ENCODE results near the gene LPXN.

The LPXN gene

DNA sequence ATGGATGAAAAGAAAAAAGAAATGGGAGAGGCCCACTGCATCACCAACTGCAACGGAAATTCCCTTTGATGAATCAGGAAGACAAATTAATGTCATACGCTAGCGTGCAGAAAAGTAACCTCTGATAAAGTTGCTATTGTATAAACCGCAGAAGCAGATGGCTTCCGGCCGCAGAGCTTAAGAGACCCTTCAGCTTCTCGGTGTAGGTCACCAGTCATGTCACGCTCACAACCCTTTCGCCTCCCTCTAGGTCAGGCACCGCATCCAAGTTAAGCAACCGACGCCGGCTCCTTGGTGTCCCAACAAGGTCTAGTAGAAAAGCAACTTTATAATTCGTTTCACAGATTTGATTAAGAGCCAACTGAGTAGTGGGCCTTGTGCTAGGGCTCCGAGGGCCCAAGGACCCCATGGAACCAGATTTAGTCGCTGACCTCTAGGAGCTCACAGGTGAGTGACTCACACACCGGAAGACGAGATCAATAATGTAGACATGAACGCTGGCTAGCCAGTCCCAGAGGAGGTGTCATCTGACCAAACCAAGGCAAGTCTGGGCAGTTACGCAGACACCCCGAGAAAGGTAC lies 2.0 kb upstream of the LPXN start:
- WGBS: under 1% methylated on average over 21 of the region's 21 CpGs
- H2BK12ac ChIP-seq (ENCODE audit: low read length in 2 of 2): peak overlapping the region; percentile 3 to 86
- DNase-seq: peak; percentile 99
- peaks cover 2% of the 10 kb centered on the region for H3K79me1 ChIP-seq (replicated peaks; ENCODE audit: low read length, poor library complexity, severe bottlenecking)
- peaks cover 10% of the 10 kb centered on the region for H3K4me1 ChIP-seq (ENCODE audit: control insufficient read depth, insufficient read depth, low read depth, low read length)
- H4K91ac ChIP-seq (ENCODE audit: low read length): peak overlapping the region; percentile 91
- no peaks in the 10 kb centered on the region for H3K27me3 ChIP-seq (ENCODE audit: control insufficient read depth in 1 of 2, insufficient read depth in 1 of 2, low read length in 2 of 2)
- peak overlapping the region; percentile 99 for H3K9ac ChIP-seq (ENCODE audit: low read length)
- peak overlapping the region; percentile 88 for H2BK5ac ChIP-seq (ENCODE audit: low read depth, low read length, poor library complexity, severe bottlenecking)
- peak overlapping the region; percentile 61 for H2AK5ac ChIP-seq (ENCODE audit: low read length, severe bottlenecking)
- peak overlapping the region; percentile 64 for H3K4me2 ChIP-seq (ENCODE audit: low read length, poor library complexity, severe bottlenecking)
- H3K18ac ChIP-seq (ENCODE audit: low read depth in 1 of 2, low read length in 2 of 2): peak overlapping the region; percentile 93 to 95
- no peak overlapping the region for H2AFZ ChIP-seq (ENCODE audit: low read depth, low read length)
- H3K9me3 ChIP-seq (ENCODE audit: control insufficient read depth, low read length): no peaks in the 10 kb centered on the region
- H3K36me3 ChIP-seq (ENCODE audit: control insufficient read depth in 1 of 2, insufficient read depth in 2 of 2, low read depth in 1 of 2, low read length in 2 of 2): peaks cover 0 to 6% of the 10 kb centered on the region in 2 experiments
- H3K4me3 ChIP-seq (ENCODE audit: insufficient read depth in 1 of 2, low read depth in 1 of 2, low read length in 2 of 2): peak overlapping the region; percentile 66 to 85
- H3K14ac ChIP-seq (ENCODE audit: low read length in 2 of 2): no peak overlapping the region
- peak overlapping the region; percentile 67 for H2BK120ac ChIP-seq (ENCODE audit: low read depth, low read length)
- H3K27ac ChIP-seq (ENCODE audit: low read length, poor library complexity, severe bottlenecking): peak overlapping the region; percentile 100
- peak overlapping the region; percentile 70 to 96 for H3K4ac ChIP-seq (ENCODE audit: low read depth in 1 of 2, low read length in 2 of 2)
- peak overlapping the region in 1 of 2 experiments; percentile 90 for H3K23ac ChIP-seq (ENCODE audit: low read length in 2 of 2)
- peak overlapping the region; percentile 96 for H4K8ac ChIP-seq (ENCODE audit: low read length)
- H2BK15ac ChIP-seq (ENCODE audit: low read depth, poor library complexity, severe bottlenecking): peak overlapping the region; percentile 78

DNA sequence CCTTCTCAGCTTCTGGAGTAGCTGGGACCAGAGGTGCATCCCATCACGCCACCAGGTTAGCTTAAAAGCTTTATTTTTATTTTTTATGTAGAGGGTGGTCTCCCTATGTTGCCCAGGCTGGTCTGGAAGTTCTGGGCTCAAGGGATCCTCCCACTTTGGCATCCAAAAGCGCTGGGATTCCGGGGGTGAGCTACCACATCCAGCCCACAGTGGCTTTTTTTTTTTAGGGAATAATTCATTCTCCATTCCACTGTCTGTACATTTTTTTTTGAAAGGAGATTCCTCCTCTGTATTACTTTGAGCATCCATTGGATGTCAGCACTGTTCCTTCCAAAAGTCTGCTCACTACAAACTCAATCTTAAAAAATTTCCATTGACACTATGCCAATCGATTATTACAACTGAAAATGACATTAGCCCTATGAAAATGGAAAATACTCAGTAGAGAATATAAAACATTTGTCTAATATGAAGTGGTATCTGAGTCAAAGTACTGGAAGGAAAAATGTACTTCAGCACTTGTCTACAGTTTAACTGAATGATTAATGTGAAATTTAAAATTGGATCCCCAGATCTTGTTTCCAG lies 1.3 kb upstream of the LPXN start:
- peak overlapping the region; percentile 83 for H2AK5ac ChIP-seq (ENCODE audit: low read length, severe bottlenecking)

DNA sequence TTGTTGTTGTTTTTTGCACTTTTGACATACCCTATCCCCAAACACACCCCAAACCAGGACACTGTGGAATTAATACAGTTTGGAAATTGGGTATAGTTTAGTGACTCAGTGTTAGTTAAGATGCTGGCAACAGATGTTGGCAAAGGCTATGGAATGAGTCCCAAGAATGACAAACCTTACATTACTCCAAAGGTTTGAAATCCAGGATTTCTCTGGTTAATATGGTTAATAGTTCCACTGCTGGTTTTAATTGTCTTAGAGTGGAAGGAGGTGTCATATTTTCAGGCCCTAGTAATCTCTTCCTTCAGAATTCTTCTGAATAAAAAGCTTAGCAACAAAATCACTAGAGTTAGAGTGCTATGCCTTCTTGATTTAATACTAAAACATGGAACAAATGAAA lies 775 bp downstream of the LPXN start:
- Histone ChIP-seq H3K4me2 (ENCODE audit: low read length, poor library complexity, severe bottlenecking) (no peak overlapping the region), H3K79me1 (replicated peaks; ENCODE audit: low read length, poor library complexity, severe bottlenecking) (peaks cover 8% of the 10 kb centered on the region), H2AFZ (ENCODE audit: low read depth, low read length) (no peak overlapping the region), H2AK5ac (ENCODE audit: low read length, severe bottlenecking) (no peak overlapping the region), H3K4ac (ENCODE audit: low read depth in 1 of 2, low read length in 2 of 2) (no peak overlapping the region), H2BK5ac (ENCODE audit: low read depth, low read length, poor library complexity, severe bottlenecking) (no peak overlapping the region), H3K4me3 (ENCODE audit: insufficient read depth in 1 of 2, low read depth in 1 of 2, low read length in 2 of 2) (peak overlapping the region in 1 of 2 experiments; percentile 85), H4K91ac (ENCODE audit: low read length) (no peak overlapping the region), H3K14ac (ENCODE audit: low read length in 2 of 2) (no peak overlapping the region), H3K27ac (ENCODE audit: low read length, poor library complexity, severe bottlenecking) (peak overlapping the region; percentile 72), H2BK120ac (ENCODE audit: low read depth, low read length) (no peak overlapping the region), H3K9me3 (ENCODE audit: control insufficient read depth, low read length) (peaks cover 8% of the 10 kb centered on the region), H3K9ac (ENCODE audit: low read length) (peak overlapping the region; percentile 99), H2BK15ac (ENCODE audit: low read depth, poor library complexity, severe bottlenecking) (no peak overlapping the region), H3K27me3 (ENCODE audit: control insufficient read depth in 1 of 2, insufficient read depth in 1 of 2, low read length in 2 of 2) (no peaks in the 10 kb centered on the region), H2BK12ac (ENCODE audit: low read length in 2 of 2) (no peak overlapping the region), H4K8ac (ENCODE audit: low read length) (no peak overlapping the region), H3K4me1 (ENCODE audit: control insufficient read depth, insufficient read depth, low read depth, low read length) (peaks cover 7% of the 10 kb centered on the region), H3K36me3 (ENCODE audit: control insufficient read depth in 1 of 2, insufficient read depth in 2 of 2, low read depth in 1 of 2, low read length in 2 of 2) (peaks cover 2 to 10% of the 10 kb centered on the region in 2 experiments), H3K18ac (ENCODE audit: low read depth in 1 of 2, low read length in 2 of 2) (no peak overlapping the region), H3K23ac (ENCODE audit: low read length in 2 of 2) (no peak overlapping the region)
- DNase-seq: peak; percentile 10

More for the DNA sequence above, 1.3 kb upstream of the LPXN start:
- 33% methylated on average over 3 of the region's 4 CpGs for WGBS
- H3K4me2 ChIP-seq (ENCODE audit: low read length, poor library complexity, severe bottlenecking): peak overlapping the region; percentile 83
- peak overlapping the region; percentile 100 for H3K27ac ChIP-seq (ENCODE audit: low read length, poor library complexity, severe bottlenecking)
- DNase-seq: peak; percentile 79
- no peak overlapping the region for H3K23ac ChIP-seq (ENCODE audit: low read length in 2 of 2)
- H2AFZ ChIP-seq (ENCODE audit: low read depth, low read length): no peak overlapping the region
- H2BK5ac ChIP-seq (ENCODE audit: low read depth, low read length, poor library complexity, severe bottlenecking): no peak overlapping the region
- H2BK15ac ChIP-seq (ENCODE audit: low read depth, poor library complexity, severe bottlenecking): peak overlapping the region; percentile 66
- peak overlapping the region; percentile 60 for H4K8ac ChIP-seq (ENCODE audit: low read length)
- H3K9me3 ChIP-seq (ENCODE audit: control insufficient read depth, low read length): no peaks in the 10 kb centered on the region
- peak overlapping the region; percentile 99 for H3K9ac ChIP-seq (ENCODE audit: low read length)
- H3K14ac ChIP-seq (ENCODE audit: low read length in 2 of 2): no peak overlapping the region
- H3K4ac ChIP-seq (ENCODE audit: low read depth in 1 of 2, low read length in 2 of 2): peak overlapping the region in 1 of 2 experiments; percentile 54
- no peak overlapping the region for H4K91ac ChIP-seq (ENCODE audit: low read length)
- no peak overlapping the region for H2BK120ac ChIP-seq (ENCODE audit: low read depth, low read length)
- H3K36me3 ChIP-seq (ENCODE audit: control insufficient read depth in 1 of 2, insufficient read depth in 2 of 2, low read depth in 1 of 2, low read length in 2 of 2): peaks cover 0 to 4% of the 10 kb centered on the region in 2 experiments
- no peaks in the 10 kb centered on the region for H3K27me3 ChIP-seq (ENCODE audit: control insufficient read depth in 1 of 2, insufficient read depth in 1 of 2, low read length in 2 of 2)
- H3K18ac ChIP-seq (ENCODE audit: low read depth in 1 of 2, low read length in 2 of 2): peak overlapping the region; percentile 4 to 34
- H3K79me1 ChIP-seq (replicated peaks; ENCODE audit: low read length, poor library complexity, severe bottlenecking): peaks cover 2% of the 10 kb centered on the region
- peak overlapping the region in 1 of 2 experiments; percentile 85 for H3K4me3 ChIP-seq (ENCODE audit: insufficient read depth in 1 of 2, low read depth in 1 of 2, low read length in 2 of 2)
- peak overlapping the region in 1 of 2 experiments; percentile 87 for H2BK12ac ChIP-seq (ENCODE audit: low read length in 2 of 2)
- H3K4me1 ChIP-seq (ENCODE audit: control insufficient read depth, insufficient read depth, low read depth, low read length): peaks cover 10% of the 10 kb centered on the region

DNA sequence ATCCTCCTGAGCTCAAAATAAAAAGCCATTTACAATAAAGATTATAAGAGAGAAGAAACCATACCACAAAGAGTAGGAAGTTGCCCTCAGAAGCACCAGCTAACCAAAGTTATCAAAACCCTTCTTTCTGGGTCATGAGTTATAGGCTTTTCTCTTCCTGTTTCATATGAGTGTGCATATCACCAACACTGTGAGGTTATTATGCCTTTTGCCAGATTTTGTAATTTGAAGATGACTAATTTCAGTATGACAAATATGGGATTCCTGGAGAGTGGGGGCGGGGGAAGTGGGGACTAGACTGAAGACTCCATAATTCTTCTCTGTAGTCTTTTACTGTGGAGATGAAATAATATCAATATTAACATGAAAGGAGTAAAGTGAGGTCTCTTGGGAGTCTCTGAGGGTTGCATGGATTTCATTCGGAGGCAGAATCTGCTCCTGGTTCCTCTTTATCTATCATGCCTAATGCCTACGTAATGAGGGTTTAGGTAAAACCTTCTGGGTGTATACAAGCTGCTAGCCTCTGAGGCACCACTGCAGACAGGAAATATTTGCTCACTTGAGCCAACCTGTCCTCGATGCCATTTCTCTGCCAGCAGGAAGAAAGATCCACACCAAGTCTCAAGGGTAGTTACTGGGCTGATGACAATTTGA lies 2.1 kb downstream of the LPXN start:
- no peak overlapping the region for H2AK5ac ChIP-seq (ENCODE audit: low read length, severe bottlenecking)
- H3K4me1 ChIP-seq (ENCODE audit: control insufficient read depth, insufficient read depth, low read depth, low read length): peaks cover 7% of the 10 kb centered on the region
- peaks cover 8 to 24% of the 10 kb centered on the region in 2 experiments for H3K36me3 ChIP-seq (ENCODE audit: control insufficient read depth in 1 of 2, insufficient read depth in 2 of 2, low read depth in 1 of 2, low read length in 2 of 2)
- WGBS: 62% methylated on average over 4 of the region's 4 CpGs
- no peak overlapping the region for H3K23ac ChIP-seq (ENCODE audit: low read length in 2 of 2)
- H2AFZ ChIP-seq (ENCODE audit: low read depth, low read length): no peak overlapping the region
- peaks cover 10% of the 10 kb centered on the region for H3K79me1 ChIP-seq (replicated peaks; ENCODE audit: low read length, poor library complexity, severe bottlenecking)
- no peak overlapping the region for H4K8ac ChIP-seq (ENCODE audit: low read length)
- no peak overlapping the region for H2BK15ac ChIP-seq (ENCODE audit: low read depth, poor library complexity, severe bottlenecking)
- H3K18ac ChIP-seq (ENCODE audit: low read depth in 1 of 2, low read length in 2 of 2): no peak overlapping the region
- H2BK12ac ChIP-seq (ENCODE audit: low read length in 2 of 2): peak overlapping the region in 1 of 2 experiments; percentile 29
- H3K4ac ChIP-seq (ENCODE audit: low read depth in 1 of 2, low read length in 2 of 2): no peak overlapping the region
- H3K27me3 ChIP-seq (ENCODE audit: control insufficient read depth in 1 of 2, insufficient read depth in 1 of 2, low read length in 2 of 2): no peaks in the 10 kb centered on the region
- H3K27ac ChIP-seq (ENCODE audit: low read length, poor library complexity, severe bottlenecking): peak overlapping the region; percentile 28
- DNase-seq: peak; percentile 76
- H3K9me3 ChIP-seq (ENCODE audit: control insufficient read depth, low read length): peaks cover 8% of the 10 kb centered on the region
- peak overlapping the region in 1 of 2 experiments; percentile 85 for H3K4me3 ChIP-seq (ENCODE audit: insufficient read depth in 1 of 2, low read depth in 1 of 2, low read length in 2 of 2)
- H3K9ac ChIP-seq (ENCODE audit: low read length): peak overlapping the region; percentile 99
- no peak overlapping the region for H4K91ac ChIP-seq (ENCODE audit: low read length)
- H2BK5ac ChIP-seq (ENCODE audit: low read depth, low read length, poor library complexity, severe bottlenecking): no peak overlapping the region
- no peak overlapping the region for H3K4me2 ChIP-seq (ENCODE audit: low read length, poor library complexity, severe bottlenecking)
- H3K14ac ChIP-seq (ENCODE audit: low read length in 2 of 2): no peak overlapping the region
- H2BK120ac ChIP-seq (ENCODE audit: low read depth, low read length): no peak overlapping the region
